Measurements from ENCODE around the gene SHISA2.

Gene SHISA2

GRCh38 chr13:26010487-26011207, 41.2 kb downstream of the SHISA2 start:
- no peak for TF ChIP-seq CTCF (IDR thresholded peaks at IDR 0.05; ENCODE audit: insufficient read depth, missing control alignments)
- FAIRE-seq (no peak), DNase-seq (ENCODE audit: insufficient read length, low spot score) (no peak)

- DNase-seq (ENCODE audit: insufficient read length, low spot score) (no peak), FAIRE-seq (no peak)
- no peak for TF ChIP-seq CTCF (IDR thresholded peaks at IDR 0.05; ENCODE audit: insufficient read depth, missing control alignments)
These were observed 44.3 kb downstream of the SHISA2 start for GRCh38 chr13:26007261-26008125.
